IPS-NIHi7 (cell line): ENCODE data around the gene RPL22.

Experiments
- DNase-seq: peaks from one replicate; pipeline ENCODE4 v3.0.0; 2012; ENCODE audit warnings: mixed read lengths; ENCODE audit errors: extremely low spot score

RPL22 gene

DNA sequence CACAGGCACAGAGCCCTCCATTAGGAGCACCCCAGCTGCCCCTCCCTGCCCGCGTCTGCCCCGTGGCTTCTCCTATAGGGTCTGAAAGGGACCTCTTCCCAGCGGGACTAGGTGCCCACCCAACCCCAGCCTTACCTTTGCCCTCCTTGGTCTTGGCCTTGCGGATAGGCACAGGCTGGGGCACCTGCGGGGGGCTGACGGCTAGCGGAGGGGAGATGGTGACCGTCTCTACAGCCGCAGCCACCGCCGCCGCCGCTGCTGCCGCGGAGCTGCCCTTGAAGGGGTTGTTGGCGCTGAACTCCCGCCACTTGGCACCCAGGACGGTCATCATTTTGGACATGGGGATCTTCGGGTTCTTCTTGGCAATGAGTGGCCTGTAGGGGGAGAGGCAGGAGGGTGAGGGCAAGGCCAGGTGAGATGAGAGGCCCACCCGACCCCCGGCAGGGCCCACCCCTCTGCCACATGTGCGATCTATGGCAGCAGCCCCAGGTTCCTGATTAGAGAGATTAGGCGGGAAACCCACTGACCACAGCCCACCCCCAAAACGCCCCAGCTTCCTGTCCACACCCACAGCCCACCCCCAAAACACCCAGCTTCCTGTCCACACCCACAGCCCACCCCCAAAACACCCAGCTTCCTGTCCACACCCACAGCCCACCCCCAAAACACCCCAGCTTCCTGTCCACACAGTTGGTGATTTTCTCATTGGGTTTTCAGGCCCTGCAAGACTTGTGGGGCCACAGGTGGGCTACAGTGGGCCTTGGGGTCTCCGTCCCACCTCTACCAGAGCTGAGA lies 44.7 kb downstream of the RPL22 start:
- DNase-seq: no peak

DNA sequence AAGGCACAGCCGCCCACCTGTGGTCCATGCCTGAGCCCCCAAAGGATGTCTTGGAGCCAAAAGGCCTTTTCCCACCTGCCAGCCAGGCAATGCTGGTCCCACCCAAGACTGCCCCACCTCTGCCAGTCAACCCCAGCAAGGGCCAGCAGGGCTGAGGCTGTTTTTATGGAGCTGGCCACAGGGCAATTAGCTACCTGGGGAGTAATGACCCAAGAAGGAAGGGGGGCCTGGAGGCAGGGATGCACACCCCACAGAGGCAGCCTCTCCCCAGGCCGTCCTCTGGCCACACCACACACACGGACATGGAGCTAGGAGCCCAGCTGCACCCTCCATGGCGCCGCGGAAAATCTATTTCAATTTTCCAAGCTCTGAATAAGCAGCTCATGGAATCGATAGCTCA lies 46.5 kb downstream of the RPL22 start:
- DNase-seq: no peak

DNA sequence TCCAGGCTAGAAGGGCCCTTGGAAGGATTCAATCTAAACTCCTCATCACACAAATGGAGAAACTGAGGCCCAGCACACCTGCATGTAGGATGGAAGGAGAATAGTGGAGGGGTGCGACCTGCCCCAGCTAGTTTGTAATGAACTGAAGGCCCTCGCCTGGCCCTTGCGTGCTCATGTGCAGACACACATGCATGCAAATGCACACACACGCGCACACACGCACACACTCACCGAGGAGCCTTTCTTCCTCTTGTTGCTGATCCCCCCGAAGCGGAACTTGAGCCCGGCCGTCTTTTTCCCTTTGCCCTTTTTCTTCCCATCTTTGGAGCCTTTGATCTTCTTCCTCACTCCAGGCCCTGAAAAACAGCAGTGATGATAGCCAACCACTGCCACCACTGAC lies 47.2 kb downstream of the RPL22 start:
- no peak for DNase-seq

DNA sequence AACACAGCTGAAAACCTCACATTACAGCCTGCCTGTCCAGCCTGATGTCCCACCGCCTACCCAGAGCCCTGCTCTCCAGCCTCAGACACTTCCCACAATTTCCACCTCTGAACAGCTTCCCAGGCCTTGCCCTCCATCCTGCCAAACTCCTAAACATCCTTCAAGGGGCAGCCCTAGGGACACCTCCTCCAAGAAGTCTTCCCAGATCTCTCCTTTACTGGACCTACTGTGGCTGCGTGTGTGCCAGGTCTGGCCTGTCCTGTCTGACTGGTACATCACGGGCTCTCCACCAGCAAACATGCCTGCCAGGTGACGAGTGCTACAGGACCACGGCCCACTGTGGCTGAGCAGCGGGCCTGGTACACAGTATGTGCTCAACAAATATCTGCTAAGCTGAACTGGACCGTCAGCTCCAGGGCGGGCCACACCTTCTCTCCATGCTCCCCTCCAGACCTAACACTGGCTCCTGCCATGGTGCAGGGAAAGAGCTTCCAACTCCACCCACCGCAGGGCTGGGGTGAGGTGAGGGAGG lies 48.0 kb downstream of the RPL22 start:
- DNase-seq: no peak

DNA sequence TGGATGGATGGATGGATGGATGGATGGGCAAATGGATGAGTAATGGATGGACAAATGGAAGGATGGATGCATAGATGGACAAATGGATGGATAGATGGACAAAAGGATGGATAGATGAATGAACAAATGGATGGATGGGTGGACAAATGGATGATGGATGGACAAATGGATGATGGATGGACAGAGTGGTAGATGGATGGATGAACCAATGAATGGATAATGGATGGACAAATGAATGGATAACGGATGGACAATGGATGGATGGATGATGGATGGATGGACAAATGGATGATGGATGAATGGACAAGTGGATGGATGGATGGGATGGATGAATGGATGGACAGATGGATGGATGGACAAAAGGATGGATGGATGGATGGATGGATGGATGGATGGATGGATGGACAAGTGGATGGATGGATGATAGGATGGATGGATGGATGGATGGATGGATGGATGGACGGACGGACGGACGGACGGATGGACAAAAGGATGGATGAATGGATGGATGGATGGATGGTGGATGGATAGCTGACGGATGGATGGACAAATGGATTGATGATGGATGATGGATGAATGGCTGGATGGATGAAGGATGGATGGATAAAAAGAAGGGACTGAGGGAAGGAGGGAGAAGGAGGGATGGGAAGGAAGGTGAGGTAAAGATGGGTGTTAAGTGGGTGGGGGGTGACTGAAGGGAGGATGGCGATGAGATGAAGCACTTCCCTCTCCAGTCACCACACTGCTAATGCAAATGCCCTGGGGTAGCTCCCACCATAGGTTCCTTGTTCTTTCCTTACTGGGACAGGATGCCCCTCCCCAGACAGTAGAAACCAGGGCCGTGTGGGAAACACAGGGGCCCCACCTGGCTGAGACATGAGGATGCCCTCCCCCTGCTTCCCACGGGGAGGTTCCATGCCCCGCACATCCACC lies 49.1 kb downstream of the RPL22 start:
- DNase-seq: no peak

DNA sequence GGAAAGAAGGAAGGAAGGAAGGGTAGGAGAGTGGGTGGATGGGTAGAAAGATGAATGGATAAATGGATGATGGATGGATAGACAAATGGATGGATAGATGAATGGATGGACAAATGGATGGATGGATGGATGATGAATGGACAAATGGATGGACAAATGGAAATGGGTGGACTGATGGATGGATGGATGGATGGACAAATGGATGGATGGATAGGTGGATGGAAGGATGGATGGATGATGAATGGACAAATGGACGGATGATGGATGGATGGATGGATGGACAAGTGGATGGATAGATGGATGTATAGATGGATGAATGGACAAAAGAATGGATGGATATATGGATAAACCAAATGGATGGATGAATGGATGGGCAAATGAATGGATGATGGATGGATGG lies 49.8 kb downstream of the RPL22 start:
- DNase-seq: no peak

DNA sequence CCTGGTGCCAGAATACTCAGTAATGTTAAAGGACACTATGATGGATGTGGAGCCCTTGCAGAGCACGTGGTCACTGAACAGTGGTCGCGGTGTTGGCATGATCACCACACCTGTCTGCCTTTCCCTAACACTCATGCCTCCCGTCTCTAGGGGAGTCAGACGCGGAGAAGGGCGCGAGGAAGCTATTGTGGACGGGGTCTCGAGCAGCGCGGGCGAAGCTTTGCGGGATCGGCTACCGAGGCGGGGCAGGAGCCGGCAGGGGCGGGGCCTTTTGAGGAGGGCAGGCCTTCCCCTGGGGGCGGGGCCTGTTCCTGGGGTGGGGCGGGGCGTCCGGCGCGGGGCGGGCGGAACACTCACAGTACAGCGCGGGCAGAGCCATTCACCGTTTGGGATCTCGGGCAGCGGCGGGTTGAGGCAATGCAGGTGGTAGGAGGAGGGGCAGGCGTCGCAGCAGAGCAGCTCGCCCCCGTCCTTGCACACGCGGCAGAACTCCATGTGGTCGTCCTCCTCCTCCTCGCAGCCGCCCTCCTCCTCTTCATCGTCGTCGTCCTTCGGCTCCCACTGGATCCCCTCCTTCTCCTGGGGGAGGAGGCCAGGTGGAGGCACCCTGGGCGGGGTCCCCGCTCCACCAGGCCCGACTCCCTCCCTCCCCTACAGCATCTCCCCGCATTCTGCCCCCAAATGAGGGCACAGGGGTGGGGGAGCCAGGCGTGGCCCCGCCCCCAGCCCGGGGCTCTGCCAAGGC lies 50.7 kb downstream of the RPL22 start:
- peak; percentile 99 for DNase-seq

DNA sequence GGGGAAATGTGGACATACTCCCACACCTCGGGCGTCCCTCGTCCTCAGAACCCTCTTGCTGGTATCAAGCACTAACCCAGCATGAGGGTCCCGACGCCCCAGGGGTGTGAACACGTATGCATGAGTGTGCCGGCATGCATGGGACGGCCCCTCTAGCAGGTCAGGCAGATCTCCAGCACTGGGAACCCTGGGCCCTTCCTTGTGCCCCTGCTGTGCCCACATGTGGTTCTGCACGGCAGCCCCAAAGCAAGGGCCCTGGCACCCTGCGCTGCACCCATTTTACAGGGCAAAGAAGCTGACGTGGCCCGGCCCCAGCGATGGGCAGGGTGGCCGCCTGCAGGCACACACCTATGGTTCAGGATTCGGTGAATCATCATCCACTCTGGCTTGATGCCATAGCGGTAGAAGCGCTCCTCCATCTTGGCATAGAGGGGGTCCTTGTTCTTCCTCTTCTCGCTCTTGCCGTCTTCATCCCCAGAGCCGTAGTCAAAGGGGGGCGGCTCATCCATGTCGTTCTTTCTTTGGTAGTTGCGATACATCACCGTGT lies 53.5 kb downstream of the RPL22 start:
- DNase-seq: no peak

DNA sequence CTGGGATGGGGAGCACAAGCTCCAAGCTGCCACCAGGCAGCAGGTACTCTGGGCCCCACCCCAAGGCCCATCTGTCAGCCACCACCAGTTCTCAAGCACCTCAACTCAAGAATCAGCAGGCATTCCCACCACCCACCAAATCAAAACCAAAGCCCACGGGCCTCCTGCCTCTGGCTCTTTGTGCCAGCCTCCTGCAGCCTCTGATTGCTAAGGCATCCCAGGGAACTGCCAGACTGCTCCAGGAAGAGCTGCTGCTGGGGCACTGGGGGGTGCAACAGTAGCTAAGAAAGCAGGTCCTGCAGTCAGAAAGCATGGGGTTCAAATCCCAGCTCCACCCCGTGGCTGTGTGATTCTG lies 54.0 kb downstream of the RPL22 start:
- no peak for DNase-seq

DNA sequence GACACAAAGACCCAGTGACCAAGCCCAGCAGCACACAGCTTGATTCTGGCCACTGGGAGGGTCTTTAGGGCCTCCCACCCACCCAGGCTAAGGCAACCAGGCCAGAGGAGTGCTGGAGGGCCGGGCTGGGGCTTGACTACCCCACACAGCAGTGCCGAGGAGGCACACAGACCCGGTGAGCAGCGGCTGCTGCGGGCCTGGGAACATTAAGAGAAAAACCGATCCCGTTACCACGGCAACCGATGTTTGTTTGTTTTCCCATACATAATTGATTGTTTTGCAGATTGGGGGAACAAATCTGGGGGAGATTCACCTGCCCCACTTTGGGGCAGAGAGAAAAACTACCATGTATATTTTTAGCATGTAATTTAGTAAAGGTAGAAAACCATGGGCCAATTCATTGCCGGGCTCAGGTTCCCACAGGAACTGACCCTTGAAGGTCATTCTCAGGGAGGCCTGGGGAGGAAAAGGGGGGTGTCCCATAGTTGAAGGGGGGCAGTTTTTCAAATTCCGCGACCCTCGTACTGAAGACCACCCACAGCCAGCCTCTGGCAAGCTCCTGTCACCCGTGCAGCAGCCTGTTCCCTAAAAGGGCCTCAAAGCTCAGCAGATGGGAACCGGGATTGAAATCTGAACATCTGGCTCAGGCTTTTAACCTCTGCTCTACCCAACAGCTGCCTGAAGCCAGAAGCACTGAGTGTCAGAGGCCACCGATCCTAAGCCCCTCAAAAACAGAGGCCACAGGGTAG lies 54.6 kb downstream of the RPL22 start:
- DNase-seq: no peak

DNA sequence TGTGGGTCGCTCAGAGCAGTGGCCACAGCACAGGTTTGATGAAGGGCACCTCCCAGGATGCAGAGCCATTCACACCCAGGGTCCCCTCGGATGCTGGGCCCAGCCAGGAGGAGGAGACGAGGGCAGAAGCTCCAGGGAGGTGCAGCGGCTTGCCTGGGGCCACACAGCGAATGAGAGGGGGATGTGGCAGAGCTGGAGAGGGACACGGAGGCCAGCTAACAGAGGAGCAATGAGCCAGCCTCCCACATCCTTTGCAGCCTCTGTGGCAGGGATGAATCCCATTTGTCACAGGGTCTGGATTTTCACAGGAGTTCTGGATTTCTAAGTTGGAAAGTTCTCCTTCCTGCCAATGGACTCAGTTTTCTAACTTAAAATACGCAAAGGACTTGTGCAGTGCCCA lies 55.2 kb downstream of the RPL22 start:
- no peak for DNase-seq

DNA sequence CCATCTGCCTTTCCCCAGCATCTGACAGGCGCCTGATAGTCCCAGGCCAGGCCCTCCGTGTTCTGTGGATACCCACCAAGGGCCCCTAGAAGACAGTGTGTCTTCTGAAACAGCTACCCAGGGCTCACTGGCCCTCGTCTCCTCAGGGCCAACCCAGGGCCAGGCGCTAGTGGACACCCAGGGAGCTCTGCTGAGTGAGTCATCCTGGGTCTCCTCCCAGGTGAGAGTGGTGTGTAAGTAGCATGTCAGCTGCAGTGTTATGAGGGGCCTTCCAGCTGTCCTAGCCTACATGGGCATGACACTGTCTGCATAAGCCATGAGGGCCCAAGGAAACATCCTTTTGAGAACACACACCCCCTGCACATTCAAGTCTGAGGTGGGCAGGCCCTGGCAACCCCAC lies 56.0 kb downstream of the RPL22 start:
- no peak for DNase-seq

DNA sequence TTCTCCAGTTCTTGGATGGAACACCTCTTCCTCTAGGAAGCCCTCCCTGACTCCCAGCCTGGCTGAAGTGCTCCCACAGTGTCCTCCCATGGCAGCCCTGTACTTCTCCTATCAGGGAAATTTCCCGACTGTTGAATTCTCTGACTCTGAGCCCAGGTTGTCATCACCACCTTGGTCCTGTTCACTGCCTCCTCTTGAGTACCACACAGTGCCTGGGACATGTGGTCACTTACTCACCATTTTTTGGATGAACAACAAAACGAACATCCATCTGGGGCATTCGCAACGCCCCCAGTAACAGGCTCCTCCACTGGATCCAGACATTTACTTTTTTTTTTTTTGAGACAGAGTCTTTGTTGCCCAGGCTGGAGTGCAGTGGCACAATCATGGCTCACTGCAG lies 56.7 kb downstream of the RPL22 start:
- no peak for DNase-seq

DNA sequence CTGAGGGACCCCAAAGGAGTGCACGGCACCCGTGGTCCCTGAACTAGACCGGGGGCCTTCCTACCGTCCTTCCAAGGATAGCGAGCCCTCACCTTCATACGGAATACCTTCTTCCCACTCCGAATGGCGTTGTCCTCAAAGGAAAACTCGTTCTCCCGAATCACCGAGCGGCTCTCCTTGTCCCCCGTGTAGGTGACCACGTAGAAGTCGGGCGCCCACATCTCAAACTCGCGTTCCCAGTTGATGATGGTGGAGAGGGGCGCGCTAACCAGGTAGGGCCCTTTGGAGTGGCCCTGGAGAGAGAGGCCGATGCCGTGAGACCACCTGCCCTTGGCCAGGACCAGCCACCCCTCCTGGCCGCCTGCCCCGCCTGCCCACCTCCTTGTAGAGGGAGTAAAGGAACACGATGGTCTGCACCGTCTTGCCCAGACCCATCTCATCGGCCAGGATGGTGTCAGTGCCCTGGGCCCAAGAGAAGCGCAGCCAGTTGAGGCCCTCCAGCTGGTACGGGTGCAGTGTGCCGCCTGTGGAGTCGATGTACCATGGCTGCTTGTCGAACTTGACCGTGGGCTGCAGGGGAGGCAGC lies 57.3 kb downstream of the RPL22 start:
- DNase-seq: no peak

DNA sequence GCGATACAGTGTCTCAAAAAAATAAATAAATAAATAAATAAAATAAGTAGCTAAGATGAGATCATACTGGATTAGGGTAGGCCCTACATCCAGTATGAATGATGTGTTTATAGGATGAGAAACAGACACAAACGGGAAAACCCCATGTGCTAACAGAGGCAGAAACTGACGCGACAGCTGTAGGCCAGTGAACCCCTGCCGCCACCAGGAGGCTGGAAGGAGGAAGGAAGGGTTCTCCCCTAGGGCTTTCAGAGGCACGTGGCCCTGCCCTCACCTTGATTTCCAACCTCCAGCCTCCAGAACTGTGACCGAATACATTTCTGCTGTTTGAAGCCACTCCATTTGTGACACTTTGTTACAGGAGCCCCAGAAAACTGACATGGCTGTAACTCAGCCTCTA lies 57.8 kb downstream of the RPL22 start:
- peak; percentile 73 for DNase-seq

DNA sequence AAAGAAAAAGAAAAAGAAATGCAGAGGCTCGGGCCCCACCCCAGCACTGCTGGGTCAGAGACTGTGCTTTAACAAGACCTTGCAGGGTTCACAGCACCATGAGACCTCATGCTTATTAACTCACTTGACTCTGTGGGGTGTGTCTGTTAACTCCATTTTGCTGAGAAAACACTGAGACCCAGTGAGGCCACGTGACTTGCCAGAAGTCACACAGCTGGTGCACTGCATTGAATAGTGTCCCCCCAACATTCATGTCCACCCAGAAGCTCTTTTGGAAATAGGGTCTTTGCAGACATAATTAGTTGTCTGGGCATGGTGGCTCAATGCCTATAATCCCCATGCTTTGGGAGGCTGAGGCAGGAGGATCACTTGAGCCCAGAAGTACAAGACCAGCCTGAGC lies 59.0 kb downstream of the RPL22 start:
- DNase-seq: no peak

DNA sequence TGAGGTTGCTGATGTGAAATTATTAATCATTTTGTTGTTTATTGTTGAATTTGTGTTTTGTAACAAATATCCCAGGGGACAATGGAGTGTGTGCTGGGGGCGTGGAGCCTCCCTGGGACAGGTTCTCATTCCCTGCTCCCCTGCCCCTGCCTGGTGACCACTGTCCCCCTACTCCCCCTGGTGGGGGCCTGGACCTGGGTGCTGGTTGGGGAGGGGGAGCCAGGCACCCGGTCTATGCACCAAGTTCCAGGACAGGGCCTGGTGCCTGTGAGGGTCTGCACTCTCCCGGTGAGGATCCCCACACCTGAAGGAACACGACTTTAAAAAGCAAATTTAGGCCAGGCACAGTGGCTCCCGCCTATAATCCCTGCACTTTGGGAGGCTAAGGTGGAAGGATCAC lies 61.6 kb downstream of the RPL22 start:
- no peak for DNase-seq

DNA sequence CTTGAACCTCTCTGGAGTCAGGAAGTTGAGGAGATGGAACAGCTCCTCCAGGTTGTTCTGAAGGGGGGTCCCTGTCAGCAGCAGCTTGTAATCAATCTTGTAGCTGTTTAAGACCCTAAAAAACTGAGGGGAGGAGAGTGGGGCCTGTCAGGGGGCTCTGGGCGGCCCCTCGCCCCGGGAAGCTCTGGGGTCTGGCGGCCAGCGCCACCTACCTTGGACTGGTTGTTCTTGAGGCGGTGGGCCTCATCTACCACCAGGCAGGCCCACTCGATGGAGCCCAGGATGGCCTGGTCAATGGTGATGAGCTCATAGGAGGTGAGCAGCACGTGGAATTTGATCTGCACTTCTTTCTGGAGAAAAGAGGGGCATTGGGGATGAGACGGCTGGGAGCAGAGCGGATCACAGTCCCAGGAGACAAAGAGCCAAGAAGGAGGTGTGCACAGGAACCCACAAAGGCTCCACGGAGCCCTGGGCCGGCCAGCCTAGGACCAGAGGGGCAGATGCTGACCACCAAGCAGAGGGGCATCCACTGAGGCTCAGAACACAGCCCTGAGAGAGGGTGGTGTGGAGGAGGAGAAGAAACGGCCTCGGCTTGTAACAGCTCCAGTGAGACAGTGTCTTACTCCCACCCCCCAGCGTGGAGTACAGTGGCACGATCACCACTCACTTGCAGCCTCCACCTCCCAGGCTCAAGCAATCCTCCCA lies 62.7 kb downstream of the RPL22 start:
- no peak for DNase-seq
